Left lung (tissue), 10 donors: Measurements from ENCODE around the gene C16orf90. TPM values are rescaled to one million over a fixed set of nuclear protein-coding genes. Genes with fewer than 3 reads are reported as not detected.
"Not testable (repeated sequence)": the region's sequence is repeated elsewhere in the genome, so short reads cannot be mapped to it uniquely, and the experiment has no call there.

ENCODE experiments used
- ATAC-seq: fragments of 200-7000 bp; cut with Tn5 transposase; one replicate; pipeline ENCODE4 v1.9.1; 2020; ENCODE audit warnings: moderate library complexity
- DNase-seq, 4 donors: peaks; one replicate each; pipeline ENCODE4 v3.0.0-alpha.2; 2013 to 2020
- H3K27ac ChIP-seq, 2 donors: fragments of 200-600 bp; sonication (generic) in 1 of 2; one replicate each; pipeline versions ENCODE4 v1.5.0 to v1.8.0; 2020 to 2021
- H3K27me3 ChIP-seq, 2 donors: fragments of 200-600 bp; sonication (generic) in 1 of 2; one replicate each; pipeline versions ENCODE4 v1.5.0 to v1.8.0; 2020 to 2021
- H3K36me3 ChIP-seq, 2 donors: fragments of 200-600 bp; sonication (generic) in 1 of 2; one replicate each; pipeline versions ENCODE4 v1.5.0 to v1.8.0; 2020 to 2021
- H3K4me1 ChIP-seq, 2 donors: fragments of 200-600 bp; one replicate each; pipeline ENCODE4 v1.8.0; 2021
- H3K4me3 ChIP-seq, 2 donors: fragments of 200-600 bp; sonication (generic) in 1 of 2; one replicate each; pipeline versions ENCODE4 v1.5.0 to v1.8.0; 2020 to 2021; ENCODE audit warnings: mild to moderate bottlenecking in 1 of 2
- H3K9me3 ChIP-seq, 2 donors: fragments of 200-600 bp; sonication (generic) in 1 of 2; one replicate each; pipeline versions ENCODE4 v1.5.0 to v1.8.0; 2020 to 2021
- intact Hi-C, 2 donors: fragments of 100-400 bp; cut with DNase I; formaldehyde crosslinking; loops; one replicate each; pipeline versions ENCODE4 v1.11.2 to v1.14.2; 2022
- polyA plus RNA-seq, 6 donors: library from polyadenylated mRNA; unstranded; fragments of 120-200 nt; gene quantifications; one replicate each; pipeline ENCODE4 v1.2.1, GENCODE V29; 2013; ENCODE audit not compliant: insufficient read length in 6 of 6
- total RNA-seq, 2 donors: library from RNA; stranded (reverse); fragmentation: NEBNext Ultra II Directional; extraction: Animal tissue kit (Norgen Biotek cat#: 25700); gene quantifications; one replicate each; pipeline ENCODE4 v1.2.1, GENCODE V29; 2021
- TF ChIP-seq, protein P1 (sequence below), 2 donors: fragments of 200-600 bp; sonication (generic) in 1 of 2; IDR thresholded peaks; one replicate each; pipeline versions ENCODE4 v1.5.0 to v1.8.0; 2021; ENCODE audit warnings: antibody characterized with exemption in 2 of 2
- donor health status: DM: no; HTN: yes; CAD: no.
- donor health status: DM: no; HTN: no; CAD: no.

The C16orf90 gene
- total and polyA plus RNA-seq, 8 donors, result 0.15 TPM; not detected in 7

DNA sequence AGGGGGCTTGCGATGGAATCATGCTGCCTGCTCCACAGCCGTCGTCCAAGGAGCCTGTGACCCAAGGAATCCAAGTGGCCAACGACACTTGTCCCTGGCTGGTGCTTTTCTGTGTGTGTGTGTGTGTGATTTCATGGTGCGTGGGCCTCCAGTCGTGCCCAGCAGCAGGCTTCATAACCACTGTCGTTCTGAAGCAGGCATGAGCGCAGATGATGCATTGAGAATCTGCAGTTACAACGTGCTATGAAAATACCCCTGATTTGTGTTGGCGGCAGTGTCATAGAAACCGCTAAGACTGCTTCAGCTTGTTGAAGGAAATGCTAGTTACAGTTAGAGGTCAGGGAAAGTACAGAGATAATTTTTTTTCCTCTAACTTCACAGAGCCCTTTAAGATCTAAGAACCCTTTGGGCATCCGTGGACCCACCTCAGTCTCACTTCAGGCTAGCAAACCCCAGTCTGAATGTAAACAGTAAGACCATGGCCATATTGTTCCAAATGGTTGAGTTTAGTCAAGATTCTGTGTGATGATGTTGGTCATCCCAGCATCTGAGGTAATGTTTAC lies 15.6 kb downstream of the C16orf90 start:
- ATAC-seq, result no peak

DNA sequence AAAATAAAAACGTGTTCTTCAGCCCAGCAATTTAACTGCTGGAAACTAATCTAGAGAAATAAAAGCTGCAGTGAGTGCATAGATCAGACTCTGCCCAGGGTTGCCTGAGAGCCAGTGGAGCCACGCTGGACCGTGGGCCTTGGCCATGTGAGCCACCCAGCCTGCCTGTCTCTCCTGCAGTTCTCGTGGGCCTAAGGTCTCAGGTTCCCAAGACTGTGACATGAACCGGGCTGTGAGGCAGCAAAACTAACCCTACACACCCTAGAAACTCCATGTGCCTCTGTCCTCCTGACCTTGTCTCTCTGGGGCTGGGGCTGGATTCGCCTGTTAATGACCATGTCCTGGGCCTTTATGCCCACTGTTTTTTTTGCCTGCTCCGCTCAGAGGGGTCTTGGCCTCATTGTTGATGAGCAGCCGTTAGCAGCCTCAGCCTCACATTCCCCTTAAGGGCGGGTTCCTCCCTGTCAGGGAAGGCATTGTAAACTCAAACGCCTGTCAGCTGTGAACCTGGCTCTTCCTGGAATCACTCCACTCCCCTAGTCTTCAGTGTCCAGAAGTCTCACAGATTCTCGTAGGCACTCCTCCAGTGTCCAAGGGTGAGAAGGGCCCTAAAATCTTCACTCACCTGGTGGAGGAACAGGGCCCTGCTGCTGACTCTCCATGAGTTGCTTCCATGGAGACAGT lies 16.9 kb downstream of the C16orf90 start:
- DNase-seq (no peak), ATAC-seq (no peak)
- no peak overlapping the region for H3K4me3 ChIP-seq
- intact Hi-C loops, result no loop called here
- TF ChIP-seq, protein P1, sequence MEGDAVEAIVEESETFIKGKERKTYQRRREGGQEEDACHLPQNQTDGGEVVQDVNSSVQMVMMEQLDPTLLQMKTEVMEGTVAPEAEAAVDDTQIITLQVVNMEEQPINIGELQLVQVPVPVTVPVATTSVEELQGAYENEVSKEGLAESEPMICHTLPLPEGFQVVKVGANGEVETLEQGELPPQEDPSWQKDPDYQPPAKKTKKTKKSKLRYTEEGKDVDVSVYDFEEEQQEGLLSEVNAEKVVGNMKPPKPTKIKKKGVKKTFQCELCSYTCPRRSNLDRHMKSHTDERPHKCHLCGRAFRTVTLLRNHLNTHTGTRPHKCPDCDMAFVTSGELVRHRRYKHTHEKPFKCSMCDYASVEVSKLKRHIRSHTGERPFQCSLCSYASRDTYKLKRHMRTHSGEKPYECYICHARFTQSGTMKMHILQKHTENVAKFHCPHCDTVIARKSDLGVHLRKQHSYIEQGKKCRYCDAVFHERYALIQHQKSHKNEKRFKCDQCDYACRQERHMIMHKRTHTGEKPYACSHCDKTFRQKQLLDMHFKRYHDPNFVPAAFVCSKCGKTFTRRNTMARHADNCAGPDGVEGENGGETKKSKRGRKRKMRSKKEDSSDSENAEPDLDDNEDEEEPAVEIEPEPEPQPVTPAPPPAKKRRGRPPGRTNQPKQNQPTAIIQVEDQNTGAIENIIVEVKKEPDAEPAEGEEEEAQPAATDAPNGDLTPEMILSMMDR (IDR thresholded peaks at IDR 0.05), result no peak
- H3K36me3 ChIP-seq, result peaks cover 0 to 70% of the 10 kb centered on the region in 2 donors
- H3K4me1 ChIP-seq, result no peaks in the 10 kb centered on the region
- H3K27ac ChIP-seq, result no peak overlapping the region
- H3K9me3 ChIP-seq, result no peaks in the 10 kb centered on the region
- H3K27me3 ChIP-seq, result no peaks in the 10 kb centered on the region

More for the DNA sequence above, 15.6 kb downstream of the C16orf90 start:
- H3K4me3 ChIP-seq, result no peak overlapping the region
- H3K27ac ChIP-seq, result no peak overlapping the region
- intact Hi-C loops, result no loop called here
- no peaks in the 10 kb centered on the region for H3K9me3 ChIP-seq
- H3K27me3 ChIP-seq, result no peaks in the 10 kb centered on the region
- peaks cover 0 to 83% of the 10 kb centered on the region in 2 donors for H3K36me3 ChIP-seq
- H3K4me1 ChIP-seq, result no peaks in the 10 kb centered on the region
- no peak for DNase-seq
- TF ChIP-seq, protein P1 (IDR thresholded peaks at IDR 0.05), result no peak

DNA sequence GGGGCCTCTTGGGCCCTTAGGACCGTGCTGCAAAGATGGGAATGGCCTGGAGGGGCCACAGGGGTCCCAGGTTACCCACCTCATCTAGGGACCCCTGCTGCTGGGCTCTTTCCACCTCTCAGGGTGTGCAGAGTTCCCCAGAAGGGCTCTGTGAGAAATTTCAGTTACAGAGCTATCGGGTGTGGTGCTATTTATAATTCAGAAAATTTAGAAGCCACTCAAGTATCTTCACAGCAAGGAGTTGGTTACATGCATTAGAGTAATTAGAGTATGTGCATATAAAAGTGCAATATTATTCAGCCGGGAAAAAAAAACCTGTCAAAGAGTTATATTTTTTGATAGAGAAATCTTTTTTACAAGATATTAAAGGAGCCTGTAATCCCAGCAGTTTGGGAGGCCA lies 18.9 kb downstream of the C16orf90 start:
- Histone ChIP-seq H3K27ac (no peak overlapping the region), H3K4me3 (no peak overlapping the region), H3K4me1 (no peaks in the 10 kb centered on the region), H3K36me3 (peaks cover 0 to 65% of the 10 kb centered on the region in 2 donors), H3K27me3 (no peaks in the 10 kb centered on the region), H3K9me3 (no peaks in the 10 kb centered on the region)
- ATAC-seq (no peak), DNase-seq (no peak)
- intact Hi-C loops, result no loop called here
- TF ChIP-seq, protein P1 (IDR thresholded peaks at IDR 0.05), result no peak

DNA sequence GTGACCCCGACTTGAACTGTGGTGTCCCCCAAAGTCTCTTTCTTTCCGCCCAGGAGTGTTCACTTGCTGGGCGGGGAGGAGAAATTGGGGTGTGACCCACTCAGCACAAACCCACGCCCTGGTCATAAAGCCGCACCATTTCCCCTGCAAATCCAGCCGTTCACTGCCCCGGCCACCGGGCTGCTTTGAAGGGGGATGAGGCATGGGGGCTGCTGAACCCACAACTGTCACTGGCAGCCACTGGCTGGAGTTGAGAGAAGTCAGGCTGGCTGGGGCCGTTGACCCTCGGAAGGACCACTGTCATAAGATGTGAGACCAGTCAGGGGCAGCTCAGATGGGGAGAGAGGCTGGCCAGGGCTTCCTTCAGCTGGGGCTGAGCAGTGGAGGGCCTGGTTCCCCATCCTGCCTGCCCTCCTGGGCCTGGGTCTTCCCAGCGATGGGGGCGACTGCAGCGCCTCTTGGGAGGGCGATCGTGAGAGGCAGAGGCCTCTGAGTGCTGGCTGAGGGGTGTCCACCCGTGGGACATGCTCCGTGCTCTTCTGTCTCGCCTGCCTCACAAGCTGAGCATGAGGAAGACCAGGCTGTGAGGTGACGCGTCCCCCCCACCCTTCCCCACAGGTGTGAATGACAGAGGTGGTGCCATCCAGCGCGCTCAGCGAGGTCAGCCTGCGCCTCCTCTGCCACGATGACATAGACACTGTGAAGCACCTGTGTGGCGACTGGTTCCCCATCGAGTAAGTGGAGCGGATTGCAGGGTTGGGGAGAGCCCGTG lies 19.5 kb downstream of the C16orf90 start:
- intact Hi-C loops, result no loop called here
- DNase-seq, result no peak
- Histone ChIP-seq H3K9me3 (no peaks in the 10 kb centered on the region), H3K36me3 (peaks cover 0 to 59% of the 10 kb centered on the region in 2 donors), H3K27me3 (no peaks in the 10 kb centered on the region), H3K27ac (no peak overlapping the region), H3K4me3 (no peak overlapping the region), H3K4me1 (no peaks in the 10 kb centered on the region)
- TF ChIP-seq, protein P1 (IDR thresholded peaks at IDR 0.05), result no peak
- no peak for ATAC-seq

DNA sequence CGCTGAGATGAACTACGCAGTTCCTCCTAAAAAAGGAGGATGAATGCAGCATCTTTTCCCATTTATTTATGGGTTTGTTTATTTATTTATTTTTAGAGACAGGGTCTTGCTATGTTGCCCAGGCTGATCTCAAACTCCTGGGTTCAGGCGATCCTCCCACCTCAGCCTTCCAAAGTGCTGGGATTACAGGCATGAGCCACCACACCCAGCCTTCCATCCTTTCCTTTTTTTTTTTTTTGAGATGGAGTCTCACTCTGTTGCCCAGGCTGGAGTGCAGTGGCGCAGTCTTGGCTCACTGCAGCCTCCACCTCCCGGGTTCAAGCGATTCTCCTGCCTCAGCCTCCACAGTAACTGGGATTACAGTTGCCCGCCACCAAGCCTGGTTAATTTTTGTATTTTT lies 20.4 kb downstream of the C16orf90 start:
- H3K27me3 ChIP-seq, H3K4me3 ChIP-seq, H3K4me1 ChIP-seq, H3K9me3 ChIP-seq, H3K27ac ChIP-seq, DNase-seq, ATAC-seq, intact Hi-C loops: not testable (repeated sequence)
- H3K36me3 ChIP-seq, result peaks cover 0 to 52% of the 10 kb centered on the region in 2 donors
